GM10248 (cell line): Measurements from ENCODE around the gene GPC6.

Experiments
- CTCF ChIA-PET: fragments of 300-600 bp; sonication (Branson Sonifier 250); formaldehyde crosslinking; extraction: SDS; loops from one replicate; lab custom pipeline; 2021; ENCODE audit warnings: antibody characterized with exemption; lab: Yijun Ruan, JAX
- POLR2A ChIA-PET: fragments of 350-650 bp; sonication (Branson Sonifier 250); formaldehyde crosslinking; extraction: SDS; loops from one replicate; lab custom pipeline; 2020; ENCODE audit warnings: antibody characterized with exemption; lab: Yijun Ruan, JAX
- DNase-seq: peaks from one replicate; pipeline ENCODE4 v3.0.0; 2012; ENCODE audit errors: extremely low spot score
- CTCF ChIP-seq: IDR thresholded peaks from 2 replicates; pipeline ENCODE4 v1.5.1; 2012; ENCODE audit warnings: mild to moderate bottlenecking, low read depth; ENCODE audit errors: extremely low read depth, missing control alignments, control extremely low read depth

Gene GPC6

GRCh38 chr13:93462151-93462550 lies 235.5 kb downstream of the GPC6 start:
- POLR2A ChIA-PET, result no interaction called here
- no peak for TF ChIP-seq CTCF
- no peak for DNase-seq
- CTCF ChIA-PET, result no interaction called here

DNA sequence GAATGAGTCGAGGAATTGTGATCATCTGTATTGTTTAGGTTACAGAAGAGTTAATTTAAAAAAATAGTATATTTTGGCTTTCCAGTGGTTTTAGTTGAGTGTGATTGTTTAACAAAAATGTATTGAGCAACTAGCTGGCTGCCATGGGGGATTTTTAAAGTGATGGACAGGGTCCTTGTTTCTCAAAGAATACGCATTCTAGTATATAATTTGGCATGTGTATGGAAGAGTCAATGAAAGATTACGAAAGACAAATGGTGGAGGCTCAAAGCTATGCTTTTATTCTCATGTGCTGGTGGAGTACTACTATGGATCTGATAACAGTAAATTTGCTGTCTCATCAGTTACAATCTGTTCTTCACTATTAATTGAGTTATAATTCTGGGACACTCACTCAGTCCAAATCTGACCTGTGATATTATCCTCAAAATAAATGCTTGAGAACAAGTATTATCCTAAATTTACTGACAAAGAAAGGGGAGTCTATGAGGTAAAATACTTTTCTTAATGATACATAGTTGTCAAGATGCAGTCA lies 240.0 kb downstream of the GPC6 start:
- no peak for DNase-seq
- CTCF ChIA-PET, result interaction anchor here (1.3 kb wide), 1 partner anchor 16 kb away, joined by 3 read pairs; no protein-coding TSS in a partner anchor
- POLR2A ChIA-PET, result no interaction called here
- no peak for TF ChIP-seq CTCF

GRCh38 chr13:93467175-93467574 lies 240.6 kb downstream of the GPC6 start:
- ChIA-PET POLR2A (no interaction called here), CTCF (interaction anchor here (0.9 to 1.3 kb wide), 2 partner anchors 10 to 16 kb away, joined by 3 read pairs; no protein-coding TSS in a partner anchor)
- no peak for DNase-seq
- no peak for TF ChIP-seq CTCF

GRCh38 chr13:93468433-93468832 lies 241.8 kb downstream of the GPC6 start:
- POLR2A ChIA-PET, result no interaction called here
- TF ChIP-seq CTCF, result no peak
- no peak for DNase-seq
- CTCF ChIA-PET, result no interaction called here

DNA sequence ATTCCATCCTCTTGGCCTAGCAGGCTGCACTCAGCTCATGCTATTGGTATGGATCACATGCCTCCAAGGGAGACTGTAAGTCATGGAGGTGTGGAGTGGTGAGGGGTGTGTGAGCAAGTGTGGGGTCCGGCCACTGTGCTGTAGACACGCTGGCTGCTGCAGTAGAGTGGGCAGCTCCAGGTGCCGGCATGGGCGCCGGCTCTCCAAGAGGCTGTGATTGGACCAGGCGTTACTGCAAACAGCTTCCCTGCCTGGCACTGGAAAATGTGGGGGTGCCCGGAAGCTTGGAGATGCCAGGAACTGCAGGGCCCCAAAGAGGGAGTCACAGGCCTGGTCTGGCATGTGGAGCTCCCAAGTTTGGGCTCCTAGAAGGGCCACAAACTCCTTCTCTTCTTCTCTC lies 245.7 kb downstream of the GPC6 start:
- ChIA-PET POLR2A (no interaction called here), CTCF (no interaction called here)
- no peak for DNase-seq
- TF ChIP-seq CTCF, result no peak

DNA sequence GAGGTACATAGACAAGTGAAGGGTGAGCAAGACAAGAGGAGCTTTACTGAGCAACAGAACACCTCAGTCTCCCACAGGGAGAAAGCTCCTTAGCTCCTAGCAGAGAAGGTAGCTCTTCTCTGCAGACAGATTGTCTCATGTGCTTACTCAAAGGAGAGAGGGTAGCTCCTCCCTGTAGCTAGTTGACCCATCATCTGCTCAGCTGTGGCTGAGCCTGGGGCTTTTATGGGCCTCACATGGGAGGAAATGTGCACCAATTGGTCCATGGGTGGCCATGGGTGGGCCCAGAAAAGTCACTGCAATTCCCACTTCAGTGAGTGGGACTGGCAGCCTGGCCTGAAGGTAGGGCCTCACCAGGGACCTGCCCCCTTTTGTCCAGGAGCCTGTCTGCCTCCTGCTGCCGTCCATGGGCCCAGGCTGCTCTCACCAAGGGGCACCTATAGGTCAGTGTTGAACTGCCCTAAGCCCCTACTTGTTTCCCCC lies 246.2 kb downstream of the GPC6 start:
- ChIA-PET CTCF (no interaction called here), POLR2A (no interaction called here)
- no peak for DNase-seq
- TF ChIP-seq CTCF, result no peak
